WTC11 (cell line): Measurements from ENCODE around the gene RFTN1.

Experiments used
- CTCF ChIP-seq: fragments of 200-600 bp; IDR thresholded peaks from 2 replicates; pipeline ENCODE4 v1.8.0; 2022; ENCODE audit warnings: antibody characterized with exemption
- E2F1 ChIP-seq: sonication (generic); formaldehyde crosslinking; IDR thresholded peaks from 2 replicates; pipeline ENCODE4 v1.8.0; 2022; ENCODE audit warnings: mild to moderate bottlenecking, missing genetic modification reagents
- ERG ChIP-seq: fragments of 250-450 bp; sonication (Bioruptor Pico); IDR thresholded peaks from 2 replicates; pipeline ENCODE4 v1.8.0; 2021; ENCODE audit warnings: mild to moderate bottlenecking
- FOXJ3 ChIP-seq: sonication (generic); formaldehyde crosslinking; IDR thresholded peaks from 2 replicates; pipeline ENCODE4 v1.9.0; 2021; ENCODE audit warnings: missing genetic modification reagents, mild to moderate bottlenecking, borderline replicate concordance
- MAX ChIP-seq: sonication (generic); formaldehyde crosslinking; IDR thresholded peaks from 2 replicates; pipeline ENCODE4 v1.8.0; 2022; ENCODE audit warnings: mild to moderate bottlenecking, missing genetic modification reagents
- MLX ChIP-seq: sonication (generic); formaldehyde crosslinking; IDR thresholded peaks from 2 replicates; pipeline ENCODE4 v1.8.1; 2023; ENCODE audit warnings: mild to moderate bottlenecking, missing genetic modification reagents, moderate library complexity
- TEAD4 ChIP-seq: sonication (generic); formaldehyde crosslinking; IDR thresholded peaks from 2 replicates; pipeline ENCODE4 v1.8.0; 2022; ENCODE audit warnings: mild to moderate bottlenecking, missing genetic modification reagents
- ZNF232 ChIP-seq: sonication (generic); formaldehyde crosslinking; IDR thresholded peaks from 2 replicates; pipeline ENCODE4 v1.8.0; 2022; ENCODE audit warnings: mild to moderate bottlenecking, missing genetic modification reagents
- ZNF281 ChIP-seq: sonication (generic); formaldehyde crosslinking; IDR thresholded peaks from 2 replicates; pipeline ENCODE4 v1.8.0; 2023; ENCODE audit warnings: mild to moderate bottlenecking, missing genetic modification reagents
- ZNF512 ChIP-seq: sonication (generic); formaldehyde crosslinking; IDR thresholded peaks from 2 replicates; pipeline ENCODE4 v1.8.1; 2022; ENCODE audit warnings: missing genetic modification reagents, borderline replicate concordance

- TF ChIP-seq E2F1 (CRISPR knock-in tag) (no peak), CTCF (no peak), ZNF512 (peak; percentile 96; the same call in 1 of the 2 replicates), ZNF232 (CRISPR knock-in tag) (no peak), FOXJ3 (CRISPR knock-in tag) (no peak), MLX (CRISPR knock-in tag) (no peak), TEAD4 (CRISPR knock-in tag) (no peak), ZNF281 (CRISPR knock-in tag) (no peak), MAX (CRISPR knock-in tag) (no peak), ERG (CRISPR knock-in tag) (no peak)
Measured at GRCh38 chr3:16551342-16551976, 38.0 kb upstream of the RFTN1 start.
